Activated CD4-positive, alpha-beta memory T cell treated with anti-CD3 and anti-CD28 coated beads for 36 hours (primary cell): ENCODE data around the gene INO80B. TPM values are rescaled to one million over a fixed set of nuclear protein-coding genes. Genes with fewer than 3 reads are reported as not detected.

Experiments
- CTCF ChIA-PET: fragments of 350-600 bp; sonication (Branson Sonifier 250); formaldehyde crosslinking; loops from one replicate; lab custom pipeline; 2021; ENCODE audit warnings: antibody characterized with exemption, inconsistent platforms; lab: Charles Lee
- POLR2A ChIA-PET: fragments of 350-600 bp; sonication (Branson Sonifier 250); formaldehyde crosslinking; loops from one replicate; lab custom pipeline; 2021; ENCODE audit warnings: antibody characterized with exemption; lab: Charles Lee
- DNase-seq: peaks from one replicate; pipeline ENCODE4 v3.0.0-alpha.2; 2020
- H3K27ac Mint-ChIP-seq: one replicate; pipeline ENCODE4 v1.8.0; 2021; ENCODE audit warnings: mixed read lengths
- H3K27me3 Mint-ChIP-seq: one replicate; pipeline ENCODE4 v1.8.0; 2021; ENCODE audit warnings: mixed read lengths
- H3K36me3 Mint-ChIP-seq: one replicate; pipeline ENCODE4 v1.8.0; 2021; ENCODE audit warnings: mixed read lengths
- H3K4me1 Mint-ChIP-seq: one replicate; pipeline ENCODE4 v1.8.0; 2021; ENCODE audit warnings: low read depth, mixed read lengths
- H3K4me3 Mint-ChIP-seq: one replicate; pipeline ENCODE4 v1.8.0; 2021; ENCODE audit warnings: mild to moderate bottlenecking, mixed read lengths
- H3K9me3 Mint-ChIP-seq: one replicate; pipeline ENCODE4 v1.8.0; 2021; ENCODE audit warnings: mixed read lengths
- intact Hi-C: fragments of 100-400 bp; cut with micrococcal nuclease; formaldehyde crosslinking; loops from one replicate; pipeline ENCODE4 v1.15.1; 2023
- total RNA-seq, 2 experiments: library from RNA; stranded (reverse); gene quantifications; one replicate each; pipeline ENCODE4 v1.2.3, GENCODE V29; 2021

Gene INO80B
- total RNA-seq, 2 experiments from 2014 or later: 32.8 to 35.0 TPM

- Mint-ChIP-seq H3K36me3 (peaks cover 14% of the 10 kb centered on the region), H3K27me3 (no peaks in the 10 kb centered on the region), H3K4me3 (no peak overlapping the region), H3K27ac (no peak overlapping the region), H3K9me3 (no peaks in the 10 kb centered on the region), H3K4me1 (no peaks in the 10 kb centered on the region)
- no peak for DNase-seq
- ChIA-PET POLR2A (no interaction called here), CTCF (no interaction called here)
- intact Hi-C loops: no loop called here
Measured at GRCh38 chr2:74428675-74429074, 26.2 kb upstream of the INO80B start.

GRCh38 chr2:74429487-74430451 lies 25.1 kb upstream of the INO80B start:
- CTCF ChIA-PET: no interaction called here
- H3K27ac Mint-ChIP-seq: no peak overlapping the region
- intact Hi-C loops: no loop called here

GRCh38 chr2:74430502-74430901 lies 24.4 kb upstream of the INO80B start:
- no peak overlapping the region for H3K27ac Mint-ChIP-seq
- no peaks in the 10 kb centered on the region for H3K4me1 Mint-ChIP-seq
- ChIA-PET POLR2A (interaction anchor here (1.3 kb wide), 1 partner anchor 10 kb away, joined by 3 read pairs; no protein-coding TSS in a partner anchor), CTCF (no interaction called here)
- H3K4me3 Mint-ChIP-seq: no peak overlapping the region
- no peaks in the 10 kb centered on the region for H3K27me3 Mint-ChIP-seq
- intact Hi-C loops: no loop called here
- DNase-seq: no peak
- peaks cover 8% of the 10 kb centered on the region for H3K36me3 Mint-ChIP-seq
- no peaks in the 10 kb centered on the region for H3K9me3 Mint-ChIP-seq

More at GRCh38 chr2:74429487-74430451, 25.1 kb upstream of the INO80B start:
- Mint-ChIP-seq H3K9me3 (no peaks in the 10 kb centered on the region), H3K4me3 (no peak overlapping the region), H3K4me1 (no peaks in the 10 kb centered on the region), H3K36me3 (peaks cover 14% of the 10 kb centered on the region), H3K27me3 (no peaks in the 10 kb centered on the region)
- POLR2A ChIA-PET: interaction anchor here (0.5 kb wide), 1 partner anchor 201 kb away, joined by 3 read pairs; no protein-coding TSS in a partner anchor
- no peak for DNase-seq

- Mint-ChIP-seq H3K27me3 (peaks cover 16% of the 10 kb centered on the region), H3K36me3 (no peaks in the 10 kb centered on the region), H3K4me3 (no peak overlapping the region), H3K4me1 (peaks cover 8% of the 10 kb centered on the region), H3K27ac (no peak overlapping the region), H3K9me3 (no peaks in the 10 kb centered on the region)
- DNase-seq: no peak
- POLR2A ChIA-PET: no interaction called here
- CTCF ChIA-PET: no interaction called here
- intact Hi-C loops: no loop called here
Measured at GRCh38 chr2:74436111-74436805, 18.6 kb upstream of the INO80B start.

GRCh38 chr2:74436848-74437695 lies 17.8 kb upstream of the INO80B start:
- POLR2A ChIA-PET: no interaction called here
- Mint-ChIP-seq H3K4me3 (no peak overlapping the region), H3K4me1 (peaks cover 8% of the 10 kb centered on the region), H3K36me3 (no peaks in the 10 kb centered on the region), H3K27ac (no peak overlapping the region), H3K27me3 (peaks cover 17% of the 10 kb centered on the region), H3K9me3 (no peaks in the 10 kb centered on the region)
- DNase-seq: no peak
- CTCF ChIA-PET: no interaction called here
- intact Hi-C loops: no loop called here

GRCh38 chr2:74438248-74438647 lies 16.6 kb upstream of the INO80B start:
- no peak overlapping the region for H3K27ac Mint-ChIP-seq
- H3K36me3 Mint-ChIP-seq: no peaks in the 10 kb centered on the region
- H3K27me3 Mint-ChIP-seq: peaks cover 22% of the 10 kb centered on the region
- peaks cover 10% of the 10 kb centered on the region for H3K4me1 Mint-ChIP-seq
- H3K4me3 Mint-ChIP-seq: no peak overlapping the region
- intact Hi-C loops: no loop called here
- POLR2A ChIA-PET: no interaction called here
- CTCF ChIA-PET: interaction anchor here (0.6 kb wide), 1 partner anchor 494 kb away, joined by 3 read pairs; no protein-coding TSS in a partner anchor
- no peak for DNase-seq
- H3K9me3 Mint-ChIP-seq: no peaks in the 10 kb centered on the region

- DNase-seq: no peak
Measured at GRCh38 chr2:74439373-74439772, 15.5 kb upstream of the INO80B start.

GRCh38 chr2:74439803-74440377 lies 15.0 kb upstream of the INO80B start:
- Mint-ChIP-seq H3K27ac (no peak overlapping the region), H3K4me1 (peaks cover 10% of the 10 kb centered on the region), H3K36me3 (no peaks in the 10 kb centered on the region), H3K4me3 (no peak overlapping the region), H3K9me3 (no peaks in the 10 kb centered on the region), H3K27me3 (peaks cover 23% of the 10 kb centered on the region)
- ChIA-PET POLR2A (interaction anchor here (1.0 kb wide), 1 partner anchor 18 kb away, joined by 3 read pairs; no protein-coding TSS in a partner anchor), CTCF (interaction anchor here (1.0 to 2.3 kb wide), 3 partner anchors 15 to 190 kb away, joined by 3 to 12 read pairs (median 3); partner anchors contain the start of gene INO80B)
- intact Hi-C loops: loop anchor here (1.0 kb wide), 1 partner anchor 14 kb away; no protein-coding TSS in a partner anchor
- no peak for DNase-seq

More at GRCh38 chr2:74439373-74439772, 15.5 kb upstream of the INO80B start:
- Mint-ChIP-seq H3K27me3 (peaks cover 23% of the 10 kb centered on the region), H3K9me3 (no peaks in the 10 kb centered on the region), H3K27ac (no peak overlapping the region), H3K4me1 (peaks cover 10% of the 10 kb centered on the region), H3K4me3 (no peak overlapping the region), H3K36me3 (no peaks in the 10 kb centered on the region)
- ChIA-PET POLR2A (interaction anchor here (1.0 kb wide), 1 partner anchor 17 kb away, joined by 3 read pairs; no protein-coding TSS in a partner anchor), CTCF (interaction anchor here (2.3 kb wide), 1 partner anchor 15 kb away, joined by 12 read pairs; the partner anchor contains the start of gene INO80B)
- intact Hi-C loops: no loop called here

- Mint-ChIP-seq H3K27me3 (peaks cover 23% of the 10 kb centered on the region), H3K9me3 (no peaks in the 10 kb centered on the region), H3K4me3 (no peak overlapping the region), H3K36me3 (no peaks in the 10 kb centered on the region), H3K27ac (no peak overlapping the region), H3K4me1 (peaks cover 10% of the 10 kb centered on the region)
- ChIA-PET CTCF (interaction anchor here (1.0 to 2.3 kb wide), 3 partner anchors 14 to 191 kb away, joined by 3 to 12 read pairs (median 3); partner anchors contain the start of gene INO80B), POLR2A (interaction anchor here (1.0 kb wide), 1 partner anchor 18 kb away, joined by 3 read pairs; no protein-coding TSS in a partner anchor)
- intact Hi-C loops: loop anchor here (1.0 kb wide), 1 partner anchor 14 kb away; no protein-coding TSS in a partner anchor
- DNase-seq: peak; percentile 69
Measured at GRCh38 chr2:74440378-74441169, 14.3 kb upstream of the INO80B start.

- intact Hi-C loops: no loop called here
- POLR2A ChIA-PET: no interaction called here
Measured at GRCh38 chr2:74441170-74441689, 13.7 kb upstream of the INO80B start.

More at GRCh38 chr2:74441170-74441689, 13.7 kb upstream of the INO80B start:
- CTCF ChIA-PET: interaction anchor here (1.4 to 2.3 kb wide), 2 partner anchors 14 to 17 kb away, joined by 3 to 12 read pairs; partner anchors contain the start of gene INO80B
- H3K27me3 Mint-ChIP-seq: peaks cover 23% of the 10 kb centered on the region
- peaks cover 10% of the 10 kb centered on the region for H3K4me1 Mint-ChIP-seq
- no peaks in the 10 kb centered on the region for H3K9me3 Mint-ChIP-seq
- no peak overlapping the region for H3K27ac Mint-ChIP-seq
- DNase-seq: peak; percentile 53
- H3K36me3 Mint-ChIP-seq: no peaks in the 10 kb centered on the region
- H3K4me3 Mint-ChIP-seq: no peak overlapping the region
